ENCODE results near the gene MYH11. TPM values are rescaled to one million over a fixed set of nuclear protein-coding genes. Genes with fewer than 3 reads are reported as not detected.
A peak's percentile ranks its signal among the peaks of the same experiment; 100 is the strongest.
"Not testable (repeated sequence)": the region's sequence is repeated elsewhere in the genome, so short reads cannot be mapped to it uniquely, and the experiment has no call there.

Gene MYH11
- total RNA-seq, 1 donor from 2014 or later: 0.10 TPM

DNA sequence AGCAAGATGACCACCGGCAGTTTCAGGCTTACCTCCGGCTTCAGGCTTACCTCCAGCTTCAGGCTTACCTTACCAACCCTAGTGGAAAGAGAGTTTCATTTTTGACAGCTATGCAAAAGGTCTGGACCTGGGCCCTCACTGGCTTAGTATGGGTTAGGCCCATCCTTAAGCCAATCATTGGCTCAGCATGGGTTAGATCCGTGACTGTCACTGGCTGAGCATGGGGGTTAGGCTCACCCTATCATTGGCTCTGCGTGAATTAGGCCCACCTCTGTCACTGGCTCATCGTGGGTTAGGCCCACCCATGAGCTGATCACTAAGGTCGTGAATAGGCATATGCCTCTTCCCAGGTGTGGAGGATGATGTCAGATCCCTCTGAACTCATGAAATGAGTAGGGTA, 198.7 kb downstream of the MYH11 start:
- no peak for DNase-seq
- peaks cover 4% of the 10 kb centered on the region for H3K27me3 Mint-ChIP-seq (ENCODE audit: unreplicated experiment)

DNA sequence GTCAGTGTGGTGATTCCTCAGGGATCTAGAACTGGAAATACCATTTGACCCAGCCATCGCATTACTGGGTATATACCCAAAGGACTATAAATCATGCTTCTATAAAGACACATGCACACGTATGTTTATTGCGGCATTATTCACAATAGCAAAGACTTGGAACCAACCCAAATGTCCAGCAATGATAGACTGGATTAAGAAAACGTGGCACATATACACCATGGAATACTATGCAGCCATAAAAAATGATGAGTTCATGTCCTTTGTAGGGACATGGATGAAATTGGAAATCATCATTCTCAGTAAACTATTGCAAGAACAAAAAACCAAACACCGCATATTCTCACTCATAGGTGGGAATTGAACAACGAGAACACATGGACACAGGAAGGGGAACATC, 201.3 kb downstream of the MYH11 start:
- not testable (repeated sequence) for H3K27ac Mint-ChIP-seq (ENCODE audit: unreplicated experiment); H3K36me3 Mint-ChIP-seq (ENCODE audit: unreplicated experiment); H3K4me1 Mint-ChIP-seq (ENCODE audit: low read depth, unreplicated experiment); H3K9me3 Mint-ChIP-seq (ENCODE audit: unreplicated experiment); H3K27me3 Mint-ChIP-seq (ENCODE audit: unreplicated experiment); DNase-seq; H3K4me3 Mint-ChIP-seq (ENCODE audit: unreplicated experiment)

More for the DNA sequence above, 198.7 kb downstream of the MYH11 start:
- Mint-ChIP-seq H3K9me3 (ENCODE audit: unreplicated experiment) (peaks cover 1% of the 10 kb centered on the region), H3K27ac (ENCODE audit: unreplicated experiment) (no peak overlapping the region), H3K36me3 (ENCODE audit: unreplicated experiment) (no peaks in the 10 kb centered on the region), H3K4me1 (ENCODE audit: low read depth, unreplicated experiment) (no peaks in the 10 kb centered on the region), H3K4me3 (ENCODE audit: unreplicated experiment) (no peak overlapping the region)
- TF ChIP-seq CTCF (IDR thresholded peaks at IDR 0.05; ENCODE audit: partially characterized antibody, unreplicated experiment): no peak

- peaks cover 5% of the 10 kb centered on the region for H3K27me3 Mint-ChIP-seq (ENCODE audit: unreplicated experiment)
- no peak overlapping the region for H3K27ac Mint-ChIP-seq (ENCODE audit: unreplicated experiment)
- peaks cover 4% of the 10 kb centered on the region for H3K9me3 Mint-ChIP-seq (ENCODE audit: unreplicated experiment)
- no peak overlapping the region for H3K4me3 Mint-ChIP-seq (ENCODE audit: unreplicated experiment)
- H3K4me1 Mint-ChIP-seq (ENCODE audit: low read depth, unreplicated experiment): no peaks in the 10 kb centered on the region
- no peaks in the 10 kb centered on the region for H3K36me3 Mint-ChIP-seq (ENCODE audit: unreplicated experiment)
- DNase-seq: no peak
- no peak for TF ChIP-seq CTCF (IDR thresholded peaks at IDR 0.05; ENCODE audit: partially characterized antibody, unreplicated experiment)
Observed at GRCh38 chr16:15654591-15654990, 202.2 kb downstream of the MYH11 start.

- Mint-ChIP-seq H3K4me1 (ENCODE audit: low read depth, unreplicated experiment) (no peaks in the 10 kb centered on the region), H3K9me3 (ENCODE audit: unreplicated experiment) (peaks cover 4% of the 10 kb centered on the region), H3K4me3 (ENCODE audit: unreplicated experiment) (no peak overlapping the region), H3K27me3 (ENCODE audit: unreplicated experiment) (peaks cover 5% of the 10 kb centered on the region), H3K27ac (ENCODE audit: unreplicated experiment) (no peak overlapping the region), H3K36me3 (ENCODE audit: unreplicated experiment) (no peaks in the 10 kb centered on the region)
- DNase-seq: peak; percentile 29
- TF ChIP-seq CTCF (IDR thresholded peaks at IDR 0.05; ENCODE audit: partially characterized antibody, unreplicated experiment): no peak
Observed at GRCh38 chr16:15653227-15653626, 203.6 kb downstream of the MYH11 start.

Other genes starting within 250 kb of the MYH11 start
- gene MARF1, start 213.9 kb downstream of the MYH11 start, total RNA-seq (ENCODE audit: unreplicated experiment): 70.5 TPM
- 12.4 TPM for gene NDE1, start 206.8 kb downstream of the MYH11 start, total RNA-seq (ENCODE audit: unreplicated experiment)
- gene CEP20, start 31.6 kb upstream of the MYH11 start, total RNA-seq (ENCODE audit: unreplicated experiment): 20.3 TPM
- gene ABCC1, start 92.6 kb upstream of the MYH11 start, total RNA-seq (ENCODE audit: unreplicated experiment): 29.9 TPM